GM23338 (cell line): Measurements from ENCODE around the gene ARAF. TPM values are rescaled to one million over a fixed set of nuclear protein-coding genes. Genes with fewer than 3 reads are reported as not detected.
A peak's percentile ranks its signal among the peaks of the same experiment; 100 is the strongest.

Source experiments
- ATAC-seq: fragments of 200-7000 bp; cut with Tn5 transposase; 3 replicates; pipeline ENCODE4 v1.9.1; 2020
- DNase-seq: peaks from one replicate; pipeline ENCODE4 v3.0.0-alpha.2; 2015; ENCODE audit warnings: low spot score
- H2AFZ ChIP-seq: fragments of 200-600 bp; sonication (generic); 2 replicates; pipeline ENCODE4 v1.8.0; 2016; ENCODE audit warnings: antibody characterized with exemption, mild to moderate bottlenecking, moderate library complexity
- H3F3A ChIP-seq: fragments of 200-600 bp; sonication (generic); replicated peaks from 2 replicates; pipeline ENCODE4 v1.8.0; 2017; ENCODE audit warnings: antibody characterized with exemption, mixed run types, low read depth
- H3K27ac ChIP-seq: fragments of 200-600 bp; sonication (generic); 2 replicates; pipeline ENCODE4 v1.6.1; 2016; ENCODE audit warnings: low read depth
- H3K27me3 ChIP-seq: fragments of 200-600 bp; sonication (generic); 2 replicates; pipeline ENCODE4 v1.8.0; 2016; ENCODE audit warnings: mild to moderate bottlenecking, mixed run types, moderate library complexity; ENCODE audit not compliant: insufficient read depth
- H3K36me3 ChIP-seq: fragments of 200-600 bp; sonication (generic); 2 replicates; pipeline ENCODE4 v1.8.0; 2016; ENCODE audit warnings: mild to moderate bottlenecking; ENCODE audit not compliant: insufficient read depth
- H3K4me1 ChIP-seq: fragments of 200-600 bp; sonication (generic); 2 replicates; pipeline ENCODE4 v1.8.0; 2016; ENCODE audit warnings: mild to moderate bottlenecking, moderate library complexity; ENCODE audit not compliant: insufficient read depth
- H3K4me2 ChIP-seq: fragments of 200-600 bp; sonication (generic); 2 replicates; pipeline ENCODE4 v1.7.1; 2017; ENCODE audit warnings: mixed run types
- H3K4me3 ChIP-seq: fragments of 200-600 bp; sonication (generic); 2 replicates; pipeline ENCODE4 v1.6.1; 2016; ENCODE audit warnings: mixed run types
- H3K79me2 ChIP-seq: fragments of 200-600 bp; sonication (generic); replicated peaks from 2 replicates; pipeline ENCODE4 v1.8.0; 2017; ENCODE audit warnings: mild to moderate bottlenecking; ENCODE audit not compliant: insufficient read depth
- H3K9me2 ChIP-seq: fragments of 200-600 bp; sonication (generic); 2 replicates; pipeline ENCODE4 v1.8.0; 2017; ENCODE audit not compliant: insufficient read depth
- H4K20me1 ChIP-seq: fragments of 200-600 bp; sonication (generic); replicated peaks from 2 replicates; pipeline ENCODE4 v1.8.0; 2017; ENCODE audit warnings: mild to moderate bottlenecking; ENCODE audit not compliant: insufficient read depth
- H3K27ac Mint-ChIP-seq: 2 replicates; pipeline ENCODE4 v1.8.0; 2020; ENCODE audit warnings: inconsistent platforms, mild to moderate bottlenecking, moderate library complexity, mixed read lengths
- H3K27me3 Mint-ChIP-seq: 3 replicates; pipeline ENCODE4 v1.8.0; 2022; ENCODE audit warnings: low read depth, mild to moderate bottlenecking, moderate library complexity, mixed read lengths, inconsistent platforms; ENCODE audit not compliant: insufficient read depth, poor library complexity
- H3K36me3 Mint-ChIP-seq: 3 replicates; pipeline ENCODE4 v1.8.0; 2021; ENCODE audit warnings: low read depth, mild to moderate bottlenecking, inconsistent platforms, moderate library complexity, mixed read lengths
- H3K4me1 Mint-ChIP-seq: 3 replicates; pipeline ENCODE4 v1.8.0; 2020; ENCODE audit warnings: mild to moderate bottlenecking, inconsistent platforms, mixed read lengths
- H3K4me3 Mint-ChIP-seq: 3 replicates; pipeline ENCODE4 v1.8.0; 2021; ENCODE audit warnings: moderate library complexity, mild to moderate bottlenecking, inconsistent platforms, mixed read lengths
- H3K9me3 Mint-ChIP-seq: 3 replicates; pipeline ENCODE4 v1.8.0; 2020; ENCODE audit warnings: moderate library complexity, mild to moderate bottlenecking, inconsistent platforms, mixed read lengths
- CREB1 ChIP-seq: fragments of 250-450 bp; sonication (Bioruptor Pico); IDR thresholded peaks from 2 replicates; pipeline ENCODE4 v1.5.0; 2020; ENCODE audit warnings: low read depth, mild to moderate bottlenecking, moderate library complexity
- EZH2 ChIP-seq: fragments of 200-600 bp; sonication (generic); IDR thresholded peaks from one replicate; pipeline ENCODE4 v1.8.0; 2017; ENCODE audit warnings: antibody characterized with exemption, mild to moderate bottlenecking, low read depth; ENCODE audit not compliant: unreplicated experiment
- JUNB ChIP-seq: IDR thresholded peaks from one replicate; pipeline ENCODE4 v1.6.1; 2016; ENCODE audit warnings: antibody characterized with exemption; ENCODE audit not compliant: unreplicated experiment
- NANOG ChIP-seq: IDR thresholded peaks from 2 replicates; pipeline ENCODE4 v1.6.1; 2016; ENCODE audit warnings: antibody characterized with exemption, borderline replicate concordance
- STAT1 ChIP-seq: IDR thresholded peaks from one replicate; pipeline ENCODE4 v1.6.1; 2016; ENCODE audit warnings: antibody characterized with exemption; ENCODE audit not compliant: unreplicated experiment
- ZNF114 ChIP-seq: fragments of 250-450 bp; sonication (Bioruptor Pico); IDR thresholded peaks from 2 replicates; pipeline ENCODE4 v1.5.0; 2020; ENCODE audit warnings: mild to moderate bottlenecking, moderate library complexity
- polyA plus RNA-seq: library from polyadenylated mRNA; unstranded; fragments of >200 nt; fragmentation: Nextera tagmentation; extraction: Ambion mirVana; gene quantifications from 2 replicates; pipeline ENCODE4 v1.2.1, GENCODE V29; 2016
- total RNA-seq: library from RNA; depleted of rRNA; stranded (reverse); fragments of >200 nt; shearing (Covaris generic); gene quantifications from 2 replicates; pipeline ENCODE4 v1.2.3, GENCODE V29; 2014
- TF ChIP-seq, protein P1 (sequence below), 2 experiments: fragments of 200-600 bp in 1 of 2; sonication (generic) in 1 of 2; conservative IDR thresholded peaks; 2 replicates each; pipeline versions ENCODE4 v1.5.1 to v1.6.1; 2016 to 2017; ENCODE audit warnings: antibody characterized with exemption in 2 of 2, low read depth in 2 of 2, mild to moderate bottlenecking in 2 of 2, moderate library complexity in 1 of 2
- TF ChIP-seq, protein P2 (sequence below): IDR thresholded peaks from 2 replicates; pipeline ENCODE4 v1.6.1; 2016; ENCODE audit warnings: antibody characterized with exemption
- TF ChIP-seq, protein P3 (sequence below): fragments of 250-450 bp; sonication (Bioruptor Pico); IDR thresholded peaks from 2 replicates; pipeline ENCODE4 v1.5.0; 2020; ENCODE audit warnings: mild to moderate bottlenecking, moderate library complexity

Gene ARAF
- total and polyA plus RNA-seq, 2 experiments from 2014 or later, result 28.2 to 43.9 TPM

DNA sequence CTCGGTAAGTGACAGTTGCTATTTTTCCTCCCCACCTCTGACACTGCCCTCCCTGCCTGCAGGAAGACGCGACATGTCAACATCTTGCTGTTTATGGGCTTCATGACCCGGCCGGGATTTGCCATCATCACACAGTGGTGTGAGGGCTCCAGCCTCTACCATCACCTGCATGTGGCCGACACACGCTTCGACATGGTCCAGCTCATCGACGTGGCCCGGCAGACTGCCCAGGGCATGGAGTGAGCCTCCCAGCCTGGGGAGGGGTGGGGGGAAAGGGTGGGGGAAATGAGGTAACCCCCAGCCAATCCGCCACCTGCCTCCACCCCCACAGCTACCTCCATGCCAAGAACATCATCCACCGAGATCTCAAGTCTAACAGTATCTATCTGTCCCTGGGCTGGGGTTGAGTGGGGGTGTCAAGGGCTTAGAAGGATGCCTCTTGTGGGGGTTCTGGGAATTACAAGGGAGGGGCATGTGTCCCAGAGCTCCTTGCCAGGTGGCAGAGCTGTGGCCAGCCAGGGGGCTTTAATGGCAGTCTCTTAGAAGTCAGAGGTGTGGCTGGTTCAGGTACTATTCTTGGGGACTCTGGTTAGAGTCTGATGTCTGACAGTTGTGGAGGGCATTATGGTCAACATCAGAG lies 7.8 kb downstream of the ARAF start:
- Mint-ChIP-seq H3K4me1 (peaks cover 17% of the 10 kb centered on the region), H3K27ac (no peak overlapping the region)

More for the DNA sequence above, 7.8 kb downstream of the ARAF start:
- ATAC-seq (peak; percentile 28), DNase-seq (peak; percentile 76)
- Histone ChIP-seq H4K20me1 (no peaks in the 10 kb centered on the region), H3F3A (no peaks in the 10 kb centered on the region), H3K36me3 (no peaks in the 10 kb centered on the region), H3K27ac (no peak overlapping the region), H3K4me2 (no peak overlapping the region), H2AFZ (no peak overlapping the region), H3K79me2 (no peaks in the 10 kb centered on the region), H3K9me2 (no peaks in the 10 kb centered on the region), H3K4me3 (no peak overlapping the region), H3K4me1 (peaks cover 5% of the 10 kb centered on the region; the same call in 1 of the 2 replicates), H3K27me3 (no peaks in the 10 kb centered on the region)
- TF ChIP-seq CREB1 (CRISPR knock-in tag) (no peak), JUNB (no peak), STAT1 (no peak), ZNF114 (CRISPR knock-in tag) (no peak), EZH2 (no peak), NANOG (no peak)
- TF ChIP-seq, protein P1, sequence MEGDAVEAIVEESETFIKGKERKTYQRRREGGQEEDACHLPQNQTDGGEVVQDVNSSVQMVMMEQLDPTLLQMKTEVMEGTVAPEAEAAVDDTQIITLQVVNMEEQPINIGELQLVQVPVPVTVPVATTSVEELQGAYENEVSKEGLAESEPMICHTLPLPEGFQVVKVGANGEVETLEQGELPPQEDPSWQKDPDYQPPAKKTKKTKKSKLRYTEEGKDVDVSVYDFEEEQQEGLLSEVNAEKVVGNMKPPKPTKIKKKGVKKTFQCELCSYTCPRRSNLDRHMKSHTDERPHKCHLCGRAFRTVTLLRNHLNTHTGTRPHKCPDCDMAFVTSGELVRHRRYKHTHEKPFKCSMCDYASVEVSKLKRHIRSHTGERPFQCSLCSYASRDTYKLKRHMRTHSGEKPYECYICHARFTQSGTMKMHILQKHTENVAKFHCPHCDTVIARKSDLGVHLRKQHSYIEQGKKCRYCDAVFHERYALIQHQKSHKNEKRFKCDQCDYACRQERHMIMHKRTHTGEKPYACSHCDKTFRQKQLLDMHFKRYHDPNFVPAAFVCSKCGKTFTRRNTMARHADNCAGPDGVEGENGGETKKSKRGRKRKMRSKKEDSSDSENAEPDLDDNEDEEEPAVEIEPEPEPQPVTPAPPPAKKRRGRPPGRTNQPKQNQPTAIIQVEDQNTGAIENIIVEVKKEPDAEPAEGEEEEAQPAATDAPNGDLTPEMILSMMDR (conservative IDR thresholded peaks at IDR 0.05; ENCODE audit: low read depth in 2 of 2), result peak; percentile 41 to 45; a peak in 3 of 4 replicates
- TF ChIP-seq, protein P2, sequence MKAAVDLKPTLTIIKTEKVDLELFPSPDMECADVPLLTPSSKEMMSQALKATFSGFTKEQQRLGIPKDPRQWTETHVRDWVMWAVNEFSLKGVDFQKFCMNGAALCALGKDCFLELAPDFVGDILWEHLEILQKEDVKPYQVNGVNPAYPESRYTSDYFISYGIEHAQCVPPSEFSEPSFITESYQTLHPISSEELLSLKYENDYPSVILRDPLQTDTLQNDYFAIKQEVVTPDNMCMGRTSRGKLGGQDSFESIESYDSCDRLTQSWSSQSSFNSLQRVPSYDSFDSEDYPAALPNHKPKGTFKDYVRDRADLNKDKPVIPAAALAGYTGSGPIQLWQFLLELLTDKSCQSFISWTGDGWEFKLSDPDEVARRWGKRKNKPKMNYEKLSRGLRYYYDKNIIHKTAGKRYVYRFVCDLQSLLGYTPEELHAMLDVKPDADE, result no peak
- TF ChIP-seq, protein P3, sequence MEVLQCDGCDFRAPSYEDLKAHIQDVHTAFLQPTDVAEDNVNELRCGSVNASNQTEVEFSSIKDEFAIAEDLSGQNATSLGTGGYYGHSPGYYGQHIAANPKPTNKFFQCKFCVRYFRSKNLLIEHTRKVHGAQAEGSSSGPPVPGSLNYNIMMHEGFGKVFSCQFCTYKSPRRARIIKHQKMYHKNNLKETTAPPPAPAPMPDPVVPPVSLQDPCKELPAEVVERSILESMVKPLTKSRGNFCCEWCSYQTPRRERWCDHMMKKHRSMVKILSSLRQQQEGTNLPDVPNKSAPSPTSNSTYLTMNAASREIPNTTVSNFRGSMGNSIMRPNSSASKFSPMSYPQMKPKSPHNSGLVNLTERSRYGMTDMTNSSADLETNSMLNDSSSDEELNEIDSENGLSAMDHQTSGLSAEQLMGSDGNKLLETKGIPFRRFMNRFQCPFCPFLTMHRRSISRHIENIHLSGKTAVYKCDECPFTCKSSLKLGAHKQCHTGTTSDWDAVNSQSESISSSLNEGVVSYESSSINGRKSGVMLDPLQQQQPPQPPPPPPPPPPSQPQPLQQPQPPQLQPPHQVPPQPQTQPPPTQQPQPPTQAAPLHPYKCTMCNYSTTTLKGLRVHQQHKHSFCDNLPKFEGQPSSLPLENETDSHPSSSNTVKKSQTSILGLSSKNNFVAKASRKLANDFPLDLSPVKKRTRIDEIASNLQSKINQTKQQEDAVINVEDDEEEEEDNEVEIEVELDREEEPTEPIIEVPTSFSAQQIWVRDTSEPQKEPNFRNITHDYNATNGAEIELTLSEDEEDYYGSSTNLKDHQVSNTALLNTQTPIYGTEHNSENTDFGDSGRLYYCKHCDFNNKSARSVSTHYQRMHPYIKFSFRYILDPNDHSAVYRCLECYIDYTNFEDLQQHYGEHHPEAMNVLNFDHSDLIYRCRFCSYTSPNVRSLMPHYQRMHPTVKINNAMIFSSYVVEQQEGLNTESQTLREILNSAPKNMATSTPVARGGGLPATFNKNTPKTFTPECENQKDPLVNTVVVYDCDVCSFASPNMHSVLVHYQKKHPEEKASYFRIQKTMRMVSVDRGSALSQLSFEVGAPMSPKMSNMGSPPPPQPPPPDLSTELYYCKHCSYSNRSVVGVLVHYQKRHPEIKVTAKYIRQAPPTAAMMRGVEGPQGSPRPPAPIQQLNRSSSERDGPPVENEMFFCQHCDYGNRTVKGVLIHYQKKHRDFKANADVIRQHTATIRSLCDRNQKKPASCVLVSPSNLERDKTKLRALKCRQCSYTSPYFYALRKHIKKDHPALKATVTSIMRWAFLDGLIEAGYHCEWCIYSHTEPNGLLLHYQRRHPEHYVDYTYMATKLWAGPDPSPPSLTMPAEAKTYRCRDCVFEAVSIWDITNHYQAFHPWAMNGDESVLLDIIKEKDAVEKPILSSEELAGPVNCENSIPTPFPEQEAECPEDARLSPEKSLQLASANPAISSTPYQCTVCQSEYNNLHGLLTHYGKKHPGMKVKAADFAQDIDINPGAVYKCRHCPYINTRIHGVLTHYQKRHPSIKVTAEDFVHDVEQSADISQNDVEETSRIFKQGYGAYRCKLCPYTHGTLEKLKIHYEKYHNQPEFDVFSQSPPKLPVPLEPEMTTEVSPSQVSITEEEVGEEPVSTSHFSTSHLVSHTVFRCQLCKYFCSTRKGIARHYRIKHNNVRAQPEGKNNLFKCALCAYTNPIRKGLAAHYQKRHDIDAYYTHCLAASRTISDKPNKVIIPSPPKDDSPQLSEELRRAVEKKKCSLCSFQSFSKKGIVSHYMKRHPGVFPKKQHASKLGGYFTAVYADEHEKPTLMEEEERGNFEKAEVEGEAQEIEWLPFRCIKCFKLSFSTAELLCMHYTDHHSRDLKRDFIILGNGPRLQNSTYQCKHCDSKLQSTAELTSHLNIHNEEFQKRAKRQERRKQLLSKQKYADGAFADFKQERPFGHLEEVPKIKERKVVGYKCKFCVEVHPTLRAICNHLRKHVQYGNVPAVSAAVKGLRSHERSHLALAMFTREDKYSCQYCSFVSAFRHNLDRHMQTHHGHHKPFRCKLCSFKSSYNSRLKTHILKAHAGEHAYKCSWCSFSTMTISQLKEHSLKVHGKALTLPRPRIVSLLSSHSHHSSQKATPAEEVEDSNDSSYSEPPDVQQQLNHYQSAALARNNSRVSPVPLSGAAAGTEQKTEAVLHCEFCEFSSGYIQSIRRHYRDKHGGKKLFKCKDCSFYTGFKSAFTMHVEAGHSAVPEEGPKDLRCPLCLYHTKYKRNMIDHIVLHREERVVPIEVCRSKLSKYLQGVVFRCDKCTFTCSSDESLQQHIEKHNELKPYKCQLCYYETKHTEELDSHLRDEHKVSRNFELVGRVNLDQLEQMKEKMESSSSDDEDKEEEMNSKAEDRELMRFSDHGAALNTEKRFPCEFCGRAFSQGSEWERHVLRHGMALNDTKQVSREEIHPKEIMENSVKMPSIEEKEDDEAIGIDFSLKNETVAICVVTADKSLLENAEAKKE, result no peak
- H3K9me3 Mint-ChIP-seq, result no peaks in the 10 kb centered on the region; the same call in 2 of the 3 replicates
- H3K36me3 Mint-ChIP-seq, result peaks cover 77% of the 10 kb centered on the region
- H3K27me3 Mint-ChIP-seq, result peaks cover 14% of the 10 kb centered on the region
- no peak overlapping the region; the same call in 2 of the 3 replicates for H3K4me3 Mint-ChIP-seq
